Mesenchymal stem cell (in vitro differentiated cells and primary cell): ENCODE data around the gene ASIC4.
A peak's percentile ranks its signal among the peaks of the same experiment; 100 is the strongest.

ENCODE experiments used
- DNase-seq: peaks from one replicate; pipeline ENCODE4 v3.0.0-alpha.2; 2013
- H2AFZ ChIP-seq: one replicate; pipeline ENCODE4 v1.6.1; 2013; ENCODE audit warnings: low read depth, mild to moderate bottlenecking, control low read depth, inconsistent platforms, low read length, moderate library complexity
- H2AK5ac ChIP-seq: 2 replicates; pipeline ENCODE4 v1.6.1; 2013; ENCODE audit warnings: low read length, moderate library complexity, mild to moderate bottlenecking, inconsistent platforms; ENCODE audit not compliant: severe bottlenecking
- H2BK120ac ChIP-seq: one replicate; pipeline ENCODE4 v1.6.1; 2013; ENCODE audit warnings: low read depth, mild to moderate bottlenecking, inconsistent platforms, low read length, moderate library complexity
- H2BK12ac ChIP-seq, 2 experiments: one replicate each; pipeline ENCODE4 v1.6.1; 2013; ENCODE audit warnings: inconsistent platforms in 2 of 2, low read length in 2 of 2, mild to moderate bottlenecking in 2 of 2, moderate library complexity in 2 of 2, control low read depth in 1 of 2
- H2BK15ac ChIP-seq: one replicate; pipeline ENCODE4 v1.6.1; 2013; ENCODE audit warnings: mild to moderate bottlenecking, low read depth, inconsistent platforms; ENCODE audit not compliant: poor library complexity, severe bottlenecking
- H2BK5ac ChIP-seq: 2 replicates; pipeline ENCODE4 v1.6.1; 2013; ENCODE audit warnings: low read depth, mild to moderate bottlenecking, low read length, control low read depth, inconsistent platforms; ENCODE audit not compliant: poor library complexity, severe bottlenecking
- H3K14ac ChIP-seq, 2 experiments: one replicate each; pipeline ENCODE4 v1.6.1; 2013; ENCODE audit warnings: inconsistent platforms in 2 of 2, low read length in 2 of 2, control low read depth in 1 of 2, mild to moderate bottlenecking in 1 of 2, moderate library complexity in 1 of 2
- H3K18ac ChIP-seq, 2 experiments: one replicate each; pipeline ENCODE4 v1.6.1; 2013; ENCODE audit warnings: inconsistent platforms in 2 of 2, low read length in 2 of 2, control low read depth in 1 of 2, low read depth in 1 of 2, mild to moderate bottlenecking in 1 of 2
- H3K23ac ChIP-seq, 2 experiments: one replicate each; pipeline ENCODE4 v1.6.1; 2013; ENCODE audit warnings: inconsistent platforms in 2 of 2, low read length in 2 of 2, mild to moderate bottlenecking in 2 of 2, moderate library complexity in 2 of 2, control low read depth in 1 of 2
- H3K27ac ChIP-seq: 2 replicates; pipeline ENCODE4 v1.5.1; 2013; ENCODE audit warnings: mild to moderate bottlenecking, moderate library complexity, low read length, control low read depth, inconsistent platforms; ENCODE audit not compliant: poor library complexity, severe bottlenecking
- H3K27me3 ChIP-seq, 2 experiments: 2 replicates each; pipeline versions ENCODE4 v1.6.1 to v1.7.0; 2013; ENCODE audit warnings: low read length in 2 of 2, mild to moderate bottlenecking in 2 of 2, moderate library complexity in 2 of 2, control low read depth in 1 of 2, inconsistent platforms in 1 of 2; ENCODE audit not compliant: control insufficient read depth in 1 of 2, insufficient read depth in 1 of 2
- H3K36me3 ChIP-seq, 2 experiments: 2 replicates each; pipeline versions ENCODE4 v1.6.1 to v1.7.0; 2013; ENCODE audit warnings: low read length in 2 of 2, control low read depth in 1 of 2, inconsistent platforms in 1 of 2, low read depth in 1 of 2, mild to moderate bottlenecking in 1 of 2; ENCODE audit not compliant: insufficient read depth in 2 of 2, control insufficient read depth in 1 of 2
- H3K4ac ChIP-seq, 2 experiments: one replicate each; pipeline ENCODE4 v1.6.1; 2013; ENCODE audit warnings: inconsistent platforms in 2 of 2, low read length in 2 of 2, mild to moderate bottlenecking in 2 of 2, moderate library complexity in 2 of 2, control low read depth in 1 of 2, low read depth in 1 of 2
- H3K4me1 ChIP-seq: 2 replicates; pipeline ENCODE4 v1.6.1; 2013; ENCODE audit warnings: low read depth, low read length, control low read depth; ENCODE audit not compliant: control insufficient read depth, insufficient read depth
- H3K4me2 ChIP-seq: 2 replicates; pipeline ENCODE4 v1.6.1; 2013; ENCODE audit warnings: low read length, mild to moderate bottlenecking, inconsistent platforms; ENCODE audit not compliant: poor library complexity, severe bottlenecking
- H3K4me3 ChIP-seq, 2 experiments: 2 replicates each; pipeline versions ENCODE4 v1.5.1 to v1.7.0; 2013; ENCODE audit warnings: low read length in 2 of 2, mild to moderate bottlenecking in 2 of 2, control low read depth in 1 of 2, low read depth in 1 of 2; ENCODE audit not compliant: insufficient read depth in 1 of 2
- H3K79me1 ChIP-seq: replicated peaks from 2 replicates; pipeline ENCODE4 v1.6.1; 2013; ENCODE audit warnings: mild to moderate bottlenecking, control low read depth, low read length, inconsistent platforms; ENCODE audit not compliant: poor library complexity, severe bottlenecking
- H3K9ac ChIP-seq: 2 replicates; pipeline ENCODE4 v1.7.0; 2013; ENCODE audit warnings: mild to moderate bottlenecking, low read length, moderate library complexity
- H3K9me3 ChIP-seq: 2 replicates; pipeline ENCODE4 v1.7.0; 2013; ENCODE audit warnings: mild to moderate bottlenecking, low read length; ENCODE audit not compliant: control insufficient read depth
- H4K8ac ChIP-seq: one replicate; pipeline ENCODE4 v1.6.1; 2013; ENCODE audit warnings: inconsistent platforms, mild to moderate bottlenecking, low read length, moderate library complexity
- H4K91ac ChIP-seq: one replicate; pipeline ENCODE4 v1.6.1; 2013; ENCODE audit warnings: mild to moderate bottlenecking, low read length, inconsistent platforms
- WGBS: methylation state at CpG from one replicate; pipeline ENCODE4 v1.1.7; 2013; ENCODE audit warnings: mixed read lengths; 5-methylcytosine and 5-hydroxymethylcytosine counted together

The ASIC4 gene

DNA sequence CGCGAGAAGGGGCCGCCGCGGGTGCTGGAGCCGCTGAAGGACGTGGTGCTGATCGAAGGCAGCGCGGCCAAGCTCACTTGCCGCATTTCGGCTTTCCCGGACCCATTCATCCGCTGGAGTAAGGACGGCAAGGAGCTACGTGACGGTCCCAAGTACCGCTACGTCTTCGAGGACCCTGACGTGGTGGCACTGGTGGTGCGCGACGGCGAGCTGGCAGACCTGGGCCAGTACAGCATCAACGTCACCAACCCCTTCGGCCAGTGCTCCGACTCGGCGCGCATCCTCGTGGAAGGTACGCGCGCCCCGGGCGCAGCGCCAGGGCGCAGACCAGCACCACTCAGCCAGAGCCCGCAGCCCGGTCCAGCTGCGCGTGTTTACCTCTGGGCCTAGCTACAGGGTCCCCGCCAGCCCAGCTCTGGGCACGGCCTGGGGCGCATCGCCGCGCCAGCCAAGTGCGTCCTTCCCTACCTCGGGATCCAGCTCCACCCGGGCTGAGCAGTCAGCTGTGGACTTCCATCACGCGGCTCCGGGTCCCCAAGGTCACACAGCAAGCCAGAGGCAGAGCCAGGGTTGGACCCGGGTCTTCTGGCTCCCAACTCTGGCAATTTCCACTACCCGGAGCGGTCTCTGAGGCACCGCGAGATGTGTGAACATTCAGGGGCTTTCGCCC lies 17.3 kb upstream of the ASIC4 start:
- no peak overlapping the region for H2AFZ ChIP-seq
- H2BK120ac ChIP-seq = no peak overlapping the region
- H3K27me3 ChIP-seq = peaks cover 0 to 45% of the 10 kb centered on the region in 2 experiments
- H2BK5ac ChIP-seq = no peak overlapping the region
- H3K18ac ChIP-seq = peak overlapping the region in 1 of 2 experiments; percentile 21
- H3K23ac ChIP-seq = no peak overlapping the region
- no peak overlapping the region for H2AK5ac ChIP-seq
- peaks cover 21 to 23% of the 10 kb centered on the region in 2 experiments for H3K36me3 ChIP-seq
- no peaks in the 10 kb centered on the region for H3K9me3 ChIP-seq
- peak overlapping the region; percentile 56 for H4K8ac ChIP-seq
- no peak overlapping the region for H3K4me2 ChIP-seq
- DNase-seq = peak; percentile 21
- H2BK15ac ChIP-seq = peak overlapping the region; percentile 15
- peak overlapping the region; percentile 59 for H4K91ac ChIP-seq
- H3K27ac ChIP-seq = no peak overlapping the region
- H3K79me1 ChIP-seq = peaks cover 21% of the 10 kb centered on the region
- 26% methylated on average over 61 of the region's 61 CpGs for WGBS
- H3K9ac ChIP-seq = peak overlapping the region; percentile 96
- H3K14ac ChIP-seq = no peak overlapping the region
- no peak overlapping the region for H3K4ac ChIP-seq
- peaks cover 30% of the 10 kb centered on the region for H3K4me1 ChIP-seq
- H3K4me3 ChIP-seq = peak overlapping the region; percentile 22 to 91
- H2BK12ac ChIP-seq = peak overlapping the region in 1 of 2 experiments; percentile 60

DNA sequence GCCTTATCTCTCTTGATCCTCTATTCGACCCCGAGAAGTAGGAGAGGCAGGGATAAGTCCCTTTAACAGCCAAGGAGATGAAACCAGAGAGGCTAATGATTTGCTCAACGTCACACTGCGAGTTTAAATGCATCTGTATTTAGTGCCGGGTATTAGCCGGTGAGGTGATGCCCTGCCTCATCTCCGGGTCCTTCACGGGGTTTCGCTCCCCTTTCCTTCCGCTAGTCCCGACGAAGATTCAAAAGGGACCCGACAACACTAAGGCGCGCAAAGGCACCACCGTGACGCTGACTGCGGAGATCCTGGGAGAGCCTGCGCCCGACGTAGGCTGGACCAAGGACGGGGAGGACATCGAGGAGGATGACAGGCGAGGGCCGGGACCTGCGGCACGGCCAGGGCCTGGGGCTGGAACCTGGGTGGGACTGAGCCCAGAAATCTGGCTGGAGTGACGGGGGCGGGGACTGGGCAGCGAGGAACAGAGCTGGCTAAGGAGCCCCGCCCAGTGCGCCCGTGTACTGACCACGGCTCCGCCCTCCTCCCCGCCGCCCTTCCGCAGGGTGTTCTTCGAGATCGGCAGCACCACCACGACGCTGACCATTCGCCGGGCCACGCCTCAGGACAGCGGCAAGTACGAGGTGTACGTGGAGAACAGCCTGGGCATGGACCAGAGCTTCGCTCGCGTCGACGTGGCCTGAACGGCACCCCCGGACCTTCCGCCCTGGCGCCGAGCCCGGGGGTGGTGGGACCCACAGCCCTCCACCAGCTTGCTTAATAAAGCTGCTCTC lies 16.6 kb upstream of the ASIC4 start:
- H3K4ac ChIP-seq = peak overlapping the region; percentile 20 to 44
- H2BK15ac ChIP-seq = peak overlapping the region; percentile 63
- H3K79me1 ChIP-seq = peaks cover 23% of the 10 kb centered on the region
- WGBS = 3% methylated on average over 59 of the region's 59 CpGs
- H3K9ac ChIP-seq = peak overlapping the region; percentile 96
- H3K18ac ChIP-seq = peak overlapping the region; percentile 84 to 93
- H3K4me2 ChIP-seq = peak overlapping the region; percentile 86
- H2AFZ ChIP-seq = peak overlapping the region; percentile 59
- peak overlapping the region; percentile 67 to 91 for H3K4me3 ChIP-seq
- peaks cover 0 to 45% of the 10 kb centered on the region in 2 experiments for H3K27me3 ChIP-seq
- H3K4me1 ChIP-seq = peaks cover 32% of the 10 kb centered on the region
- peak; percentile 90 for DNase-seq
- no peaks in the 10 kb centered on the region for H3K9me3 ChIP-seq
- peak overlapping the region; percentile 26 for H2BK5ac ChIP-seq
- peak overlapping the region; percentile 24 for H2BK120ac ChIP-seq
- no peak overlapping the region for H2AK5ac ChIP-seq
- peak overlapping the region; percentile 7 to 31 for H2BK12ac ChIP-seq
- H4K8ac ChIP-seq = peak overlapping the region; percentile 88
- no peak overlapping the region for H3K23ac ChIP-seq
- peak overlapping the region; percentile 74 for H4K91ac ChIP-seq
- H3K14ac ChIP-seq = peak overlapping the region in 1 of 2 experiments; percentile 93
- peaks cover 21 to 22% of the 10 kb centered on the region in 2 experiments for H3K36me3 ChIP-seq
- peak overlapping the region; percentile 82 for H3K27ac ChIP-seq

GRCh38 chr2:219498280-219499057 lies 15.8 kb upstream of the ASIC4 start, which contains the start of gene GMPPA:
TSS of gene GMPPA (plus strand) at chr2:219498891. CDS start at chr2:219499976, 1,085 bp downstream.
- H3K9ac ChIP-seq = peak within 1 kb of the TSS; percentile 96
- no peak within 1 kb of the TSS for H3K23ac ChIP-seq
- peaks cover 19 to 20% of the 10 kb centered on the region in 2 experiments for H3K36me3 ChIP-seq
- peak within 1 kb of the TSS; percentile 24 for H2BK120ac ChIP-seq
- H2BK12ac ChIP-seq = peak within 1 kb of the TSS; percentile 7 to 58
- peak within 1 kb of the TSS; percentile 59 for H2AFZ ChIP-seq
- peaks cover 0 to 41% of the 10 kb centered on the region in 2 experiments for H3K27me3 ChIP-seq
- H3K4me3 ChIP-seq = peak within 1 kb of the TSS; percentile 75 to 91
- peak within 1 kb of the TSS; percentile 82 for H3K27ac ChIP-seq
- H3K79me1 ChIP-seq = peaks cover 23% of the 10 kb centered on the region
- under 1% methylated on average over 45 of the region's 49 CpGs for WGBS
- no peaks in the 10 kb centered on the region for H3K9me3 ChIP-seq
- peak within 1 kb of the TSS; percentile 63 for H2BK15ac ChIP-seq
- H4K8ac ChIP-seq = peak within 1 kb of the TSS; percentile 91
- H2BK5ac ChIP-seq = peak within 1 kb of the TSS; percentile 26
- H3K14ac ChIP-seq = peak within 1 kb of the TSS; percentile 49 to 93
- peak within 1 kb of the TSS; percentile 89 to 93 for H3K18ac ChIP-seq
- peak within 1 kb of the TSS; percentile 86 for H3K4me2 ChIP-seq
- peak; percentile 99 for DNase-seq
- H2AK5ac ChIP-seq = peak within 1 kb of the TSS; percentile 50
- peak within 1 kb of the TSS; percentile 20 to 56 for H3K4ac ChIP-seq
- peak within 1 kb of the TSS; percentile 93 for H4K91ac ChIP-seq
- peaks cover 32% of the 10 kb centered on the region for H3K4me1 ChIP-seq
